DMS53 treated with DMSO at 0.1 percent for 48 hours (cell line): ENCODE results near the gene RAF1.
"Not testable (repeated sequence)": the region's sequence is repeated elsewhere in the genome, so short reads cannot be mapped to it uniquely, and the experiment has no call there.

Source experiments
- DNase-seq: peaks from one replicate; lab custom pipeline; 2025; ENCODE audit not compliant: unreplicated experiment; lab: John Stamatoyannopoulos, UW

RAF1 gene

GRCh38 chr3:12643010-12643380, 20.9 kb downstream of the RAF1 start:
- no peak for DNase-seq

- DNase-seq: not testable (repeated sequence)
These were observed 23.1 kb downstream of the RAF1 start for GRCh38 chr3:12640853-12641252.

GRCh38 chr3:12638105-12638504, 25.8 kb downstream of the RAF1 start:
- DNase-seq: no peak

GRCh38 chr3:12633108-12633507, 30.8 kb downstream of the RAF1 start:
- DNase-seq: no peak

GRCh38 chr3:12632523-12632922, 31.4 kb downstream of the RAF1 start:
- DNase-seq: no peak

GRCh38 chr3:12630843-12631242, 33.1 kb downstream of the RAF1 start:
- not testable (repeated sequence) for DNase-seq

- DNase-seq: no peak
These were observed 33.6 kb downstream of the RAF1 start for GRCh38 chr3:12630292-12630691.

- peak; percentile 18 for DNase-seq
These were observed 34.4 kb downstream of the RAF1 start for GRCh38 chr3:12629560-12629959.

- no peak for DNase-seq
These were observed 35.1 kb downstream of the RAF1 start for GRCh38 chr3:12628813-12629212.

- no peak for DNase-seq
These were observed 36.5 kb downstream of the RAF1 start for GRCh38 chr3:12627370-12627769.

GRCh38 chr3:12624964-12625363, 39.0 kb downstream of the RAF1 start:
- not testable (repeated sequence) for DNase-seq

- DNase-seq: no peak
These were observed 39.9 kb downstream of the RAF1 start for GRCh38 chr3:12624056-12624455.

GRCh38 chr3:12622335-12622734, 41.6 kb downstream of the RAF1 start:
- DNase-seq: no peak

GRCh38 chr3:12620729-12621128, 43.2 kb downstream of the RAF1 start:
- no peak for DNase-seq

- no peak for DNase-seq
These were observed 43.6 kb downstream of the RAF1 start for GRCh38 chr3:12620305-12620704.

GRCh38 chr3:12618426-12618825, 45.5 kb downstream of the RAF1 start:
- DNase-seq: no peak

- DNase-seq: no peak
These were observed 48.7 kb downstream of the RAF1 start for GRCh38 chr3:12615266-12615665.

GRCh38 chr3:12613250-12613649, 50.7 kb downstream of the RAF1 start:
- DNase-seq: no peak

- DNase-seq: no peak
These were observed 51.2 kb downstream of the RAF1 start for GRCh38 chr3:12612514-12613226.

- no peak for DNase-seq
These were observed 52.8 kb downstream of the RAF1 start for GRCh38 chr3:12611117-12611516.

GRCh38 chr3:12608376-12608775, 55.5 kb downstream of the RAF1 start:
- no peak for DNase-seq

GRCh38 chr3:12603969-12604368, 59.9 kb downstream of the RAF1 start:
- no peak for DNase-seq

- no peak for DNase-seq
These were observed 62.8 kb downstream of the RAF1 start for GRCh38 chr3:12601072-12601471.
